HepG2 (cell line): ENCODE measurements around the gene SSBP4. TPM values are rescaled to one million over a fixed set of nuclear protein-coding genes. Genes with fewer than 3 reads are reported as not detected.
A peak's percentile ranks its signal among the peaks of the same experiment; 100 is the strongest.

Experiments
- AHR ChIP-seq: IDR thresholded peaks from 2 replicates; pipeline ENCODE4 v1.6.1; 2018; ENCODE audit warnings: missing genetic modification reagents, missing compliant biosample characterization
- CEBPG ChIP-seq: IDR thresholded peaks from 2 replicates; pipeline ENCODE4 v1.6.1; 2016
- FOXK2 ChIP-seq: fragments of 450-650 bp; IDR thresholded peaks from 2 replicates; pipeline ENCODE4 v1.6.1; 2016
- MIER2 ChIP-seq: IDR thresholded peaks from 2 replicates; pipeline ENCODE4 v1.6.1; 2016; ENCODE audit warnings: missing biosample characterization, missing genetic modification reagents
- RARA ChIP-seq: IDR thresholded peaks from 2 replicates; pipeline ENCODE4 v1.6.1; 2016; ENCODE audit warnings: missing genetic modification reagents, missing compliant biosample characterization
- SAP130 ChIP-seq: IDR thresholded peaks from 2 replicates; pipeline ENCODE4 v1.6.1; 2016; ENCODE audit warnings: low read depth
- SP5 ChIP-seq: IDR thresholded peaks from 2 replicates; pipeline ENCODE4 v1.6.1; 2016; ENCODE audit warnings: low read depth, borderline replicate concordance
- XRCC5 ChIP-seq: fragments of 200-400 bp; formaldehyde crosslinking; optimal IDR thresholded peaks from 2 replicates; pipeline ENCODE3; 2017; ENCODE audit warnings: mild to moderate bottlenecking, low read length
- ZKSCAN1 ChIP-seq: fragments of 150-350 bp; IDR thresholded peaks from 2 replicates; pipeline ENCODE4 v1.6.1; 2014; ENCODE audit warnings: low read length
- ZNF317 ChIP-seq: sonication (generic); formaldehyde crosslinking; IDR thresholded peaks from 2 replicates; pipeline ENCODE4 v1.5.0; 2020; ENCODE audit warnings: mild to moderate bottlenecking, missing genetic modification reagents
- ZNF33B ChIP-seq: sonication (generic); formaldehyde crosslinking; IDR thresholded peaks from 2 replicates; pipeline ENCODE4 v1.5.1; 2020; ENCODE audit warnings: mild to moderate bottlenecking, missing genetic modification reagents
- ZNF441 ChIP-seq: sonication (generic); formaldehyde crosslinking; IDR thresholded peaks from 2 replicates; pipeline ENCODE4 v1.7.0; 2021; ENCODE audit warnings: missing genetic modification reagents, borderline replicate concordance
- ZNF788 ChIP-seq: sonication (generic); formaldehyde crosslinking; IDR thresholded peaks from 2 replicates; pipeline ENCODE4 v1.5.0; 2020; ENCODE audit warnings: mild to moderate bottlenecking, missing genetic modification reagents, borderline replicate concordance
- polyA plus RNA-seq, 8 experiments: library from polyadenylated mRNA; depleted of rRNA in 3 of 8; stranded (reverse) in 7 of 8; unstranded in 1 of 8; fragments of >200 nt; fragmentation: Illumina TruSeq in 4 of 8; extraction: Trizol in 4 of 8; gene quantifications; 2 replicates each; pipeline versions ENCODE4 v1.2.1 to v1.2.3, GENCODE V29; 2011 to 2016; ENCODE audit warnings: low read depth in 4 of 8, missing spikeins in 1 of 8, mixed read lengths in 1 of 8; ENCODE audit not compliant: insufficient read depth in 1 of 8
- total RNA-seq, 5 experiments: library from RNA; depleted of rRNA; stranded (reverse); fragments of >200 nt; fragmentation: Illumina TruSeq; extraction: Trizol; gene quantifications; 2 replicates each; pipeline ENCODE4 v1.2.3, GENCODE V29; 2016; ENCODE audit warnings: low read depth in 1 of 5
- TF ChIP-seq, protein P1 (sequence below): sonication (generic); formaldehyde crosslinking; conservative IDR thresholded peaks from 2 replicates; pipeline ENCODE4 v1.8.1; 2023; ENCODE audit warnings: missing genetic modification reagents
- TF ChIP-seq, protein P2 (sequence below): sonication (generic); formaldehyde crosslinking; IDR thresholded peaks from 2 replicates; pipeline ENCODE4 v1.8.1; 2022; ENCODE audit warnings: mild to moderate bottlenecking, missing genetic modification reagents
- TF ChIP-seq, protein P3 (sequence below): sonication (generic); formaldehyde crosslinking; IDR thresholded peaks from 2 replicates; pipeline ENCODE4 v1.4.0; 2020; ENCODE audit warnings: missing genetic modification reagents
- TF ChIP-seq, protein P4 (sequence below): sonication (generic); formaldehyde crosslinking; IDR thresholded peaks from 2 replicates; pipeline ENCODE4 v1.5.1; 2020; ENCODE audit warnings: missing genetic modification reagents, mild to moderate bottlenecking, borderline replicate concordance
- TF ChIP-seq, protein P5 (sequence below), 2 experiments: sonication (generic) in 1 of 2; formaldehyde crosslinking in 1 of 2; IDR thresholded peaks; 2 replicates each; pipeline versions ENCODE4 v1.4.0 to v1.6.1; 2018 to 2020; ENCODE audit warnings: missing genetic modification reagents in 2 of 2, borderline replicate concordance in 1 of 2, low read depth in 1 of 2, mild to moderate bottlenecking in 1 of 2, missing biosample characterization in 1 of 2
- TF ChIP-seq, protein P6 (sequence below): sonication (generic); formaldehyde crosslinking; IDR thresholded peaks from 2 replicates; pipeline ENCODE4 v1.5.1; 2020; ENCODE audit warnings: mild to moderate bottlenecking, missing genetic modification reagents, moderate library complexity
- TF ChIP-seq, protein P7 (sequence below): sonication (generic); formaldehyde crosslinking; IDR thresholded peaks from 2 replicates; pipeline ENCODE4 v1.5.0; 2020; ENCODE audit warnings: mild to moderate bottlenecking, missing genetic modification reagents, moderate library complexity

The SSBP4 gene
- total and polyA plus RNA-seq, 2 of the 13 experiments (the other 11 are each of a cell fraction or from before 2014, with no cell fraction given) = 20.8 to 39.5 TPM

DNA sequence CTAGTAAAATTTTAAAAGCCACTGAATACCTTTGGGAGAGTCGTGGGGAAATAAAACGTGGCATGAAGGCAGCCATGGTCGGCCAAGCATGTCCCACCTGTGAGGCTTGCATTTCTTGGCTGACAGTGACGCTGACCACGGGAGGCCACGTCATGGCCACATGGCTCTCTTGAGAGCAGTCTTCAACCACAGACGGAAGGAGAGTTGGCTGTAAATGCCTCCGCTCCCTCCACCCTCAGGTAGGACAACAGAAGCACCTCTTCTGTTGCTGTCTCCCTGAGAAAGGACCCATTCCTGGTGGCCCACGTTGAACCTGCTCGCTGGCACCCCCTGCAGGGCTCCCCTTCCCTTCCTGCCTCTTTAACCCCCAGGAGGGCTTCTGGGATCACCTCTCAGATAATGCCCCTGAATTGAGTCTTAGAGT lies 11.1 kb upstream of the SSBP4 start (continued):
- TF ChIP-seq, protein P1, sequence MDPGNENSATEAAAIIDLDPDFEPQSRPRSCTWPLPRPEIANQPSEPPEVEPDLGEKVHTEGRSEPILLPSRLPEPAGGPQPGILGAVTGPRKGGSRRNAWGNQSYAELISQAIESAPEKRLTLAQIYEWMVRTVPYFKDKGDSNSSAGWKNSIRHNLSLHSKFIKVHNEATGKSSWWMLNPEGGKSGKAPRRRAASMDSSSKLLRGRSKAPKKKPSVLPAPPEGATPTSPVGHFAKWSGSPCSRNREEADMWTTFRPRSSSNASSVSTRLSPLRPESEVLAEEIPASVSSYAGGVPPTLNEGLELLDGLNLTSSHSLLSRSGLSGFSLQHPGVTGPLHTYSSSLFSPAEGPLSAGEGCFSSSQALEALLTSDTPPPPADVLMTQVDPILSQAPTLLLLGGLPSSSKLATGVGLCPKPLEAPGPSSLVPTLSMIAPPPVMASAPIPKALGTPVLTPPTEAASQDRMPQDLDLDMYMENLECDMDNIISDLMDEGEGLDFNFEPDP (CRISPR knock-in tag) = no peak
- TF ChIP-seq SAP130 (peak; percentile 34; the same call in 1 of the 2 replicates), SP5 (no peak), FOXK2 (no peak), ZNF441 (CRISPR knock-in tag) (no peak), MIER2 (no peak), AHR (CRISPR knock-in tag) (no peak), ZNF788 (no peak), CEBPG (no peak), ZKSCAN1 (no peak), XRCC5 (peak; percentile 59), RARA (CRISPR knock-in tag) (0 out of 2 replicates have a peak, but pooled peaks have one; percentile 13), ZNF317 (no peak), ZNF33B (CRISPR knock-in tag) (no peak)
- TF ChIP-seq, protein P2, sequence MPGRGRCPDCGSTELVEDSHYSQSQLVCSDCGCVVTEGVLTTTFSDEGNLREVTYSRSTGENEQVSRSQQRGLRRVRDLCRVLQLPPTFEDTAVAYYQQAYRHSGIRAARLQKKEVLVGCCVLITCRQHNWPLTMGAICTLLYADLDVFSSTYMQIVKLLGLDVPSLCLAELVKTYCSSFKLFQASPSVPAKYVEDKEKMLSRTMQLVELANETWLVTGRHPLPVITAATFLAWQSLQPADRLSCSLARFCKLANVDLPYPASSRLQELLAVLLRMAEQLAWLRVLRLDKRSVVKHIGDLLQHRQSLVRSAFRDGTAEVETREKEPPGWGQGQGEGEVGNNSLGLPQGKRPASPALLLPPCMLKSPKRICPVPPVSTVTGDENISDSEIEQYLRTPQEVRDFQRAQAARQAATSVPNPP (CRISPR knock-in tag) = no peak
- TF ChIP-seq, protein P3, sequence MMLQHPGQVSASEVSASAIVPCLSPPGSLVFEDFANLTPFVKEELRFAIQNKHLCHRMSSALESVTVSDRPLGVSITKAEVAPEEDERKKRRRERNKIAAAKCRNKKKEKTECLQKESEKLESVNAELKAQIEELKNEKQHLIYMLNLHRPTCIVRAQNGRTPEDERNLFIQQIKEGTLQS (CRISPR knock-in tag) = no peak
- TF ChIP-seq, protein P4, sequence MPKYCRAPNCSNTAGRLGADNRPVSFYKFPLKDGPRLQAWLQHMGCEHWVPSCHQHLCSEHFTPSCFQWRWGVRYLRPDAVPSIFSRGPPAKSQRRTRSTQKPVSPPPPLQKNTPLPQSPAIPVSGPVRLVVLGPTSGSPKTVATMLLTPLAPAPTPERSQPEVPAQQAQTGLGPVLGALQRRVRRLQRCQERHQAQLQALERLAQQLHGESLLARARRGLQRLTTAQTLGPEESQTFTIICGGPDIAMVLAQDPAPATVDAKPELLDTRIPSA (CRISPR knock-in tag) = no peak
- TF ChIP-seq, protein P5, sequence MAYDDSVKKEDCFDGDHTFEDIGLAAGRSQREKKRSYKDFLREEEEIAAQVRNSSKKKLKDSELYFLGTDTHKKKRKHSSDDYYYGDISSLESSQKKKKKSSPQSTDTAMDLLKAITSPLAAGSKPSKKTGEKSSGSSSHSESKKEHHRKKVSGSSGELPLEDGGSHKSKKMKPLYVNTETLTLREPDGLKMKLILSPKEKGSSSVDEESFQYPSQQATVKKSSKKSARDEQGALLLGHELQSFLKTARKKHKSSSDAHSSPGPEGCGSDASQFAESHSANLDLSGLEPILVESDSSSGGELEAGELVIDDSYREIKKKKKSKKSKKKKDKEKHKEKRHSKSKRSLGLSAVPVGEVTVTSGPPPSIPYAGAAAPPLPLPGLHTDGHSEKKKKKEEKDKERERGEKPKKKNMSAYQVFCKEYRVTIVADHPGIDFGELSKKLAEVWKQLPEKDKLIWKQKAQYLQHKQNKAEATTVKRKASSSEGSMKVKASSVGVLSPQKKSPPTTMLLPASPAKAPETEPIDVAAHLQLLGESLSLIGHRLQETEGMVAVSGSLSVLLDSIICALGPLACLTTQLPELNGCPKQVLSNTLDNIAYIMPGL (CRISPR knock-in tag; IDR thresholded peaks at IDR 0.05; ENCODE audit: borderline replicate concordance in 1 of 2, low read depth in 1 of 2) = 0 out of 4 replicates have a peak, but pooled peaks of 1 of the 2 experiments have one; percentile 23
- TF ChIP-seq, protein P6, sequence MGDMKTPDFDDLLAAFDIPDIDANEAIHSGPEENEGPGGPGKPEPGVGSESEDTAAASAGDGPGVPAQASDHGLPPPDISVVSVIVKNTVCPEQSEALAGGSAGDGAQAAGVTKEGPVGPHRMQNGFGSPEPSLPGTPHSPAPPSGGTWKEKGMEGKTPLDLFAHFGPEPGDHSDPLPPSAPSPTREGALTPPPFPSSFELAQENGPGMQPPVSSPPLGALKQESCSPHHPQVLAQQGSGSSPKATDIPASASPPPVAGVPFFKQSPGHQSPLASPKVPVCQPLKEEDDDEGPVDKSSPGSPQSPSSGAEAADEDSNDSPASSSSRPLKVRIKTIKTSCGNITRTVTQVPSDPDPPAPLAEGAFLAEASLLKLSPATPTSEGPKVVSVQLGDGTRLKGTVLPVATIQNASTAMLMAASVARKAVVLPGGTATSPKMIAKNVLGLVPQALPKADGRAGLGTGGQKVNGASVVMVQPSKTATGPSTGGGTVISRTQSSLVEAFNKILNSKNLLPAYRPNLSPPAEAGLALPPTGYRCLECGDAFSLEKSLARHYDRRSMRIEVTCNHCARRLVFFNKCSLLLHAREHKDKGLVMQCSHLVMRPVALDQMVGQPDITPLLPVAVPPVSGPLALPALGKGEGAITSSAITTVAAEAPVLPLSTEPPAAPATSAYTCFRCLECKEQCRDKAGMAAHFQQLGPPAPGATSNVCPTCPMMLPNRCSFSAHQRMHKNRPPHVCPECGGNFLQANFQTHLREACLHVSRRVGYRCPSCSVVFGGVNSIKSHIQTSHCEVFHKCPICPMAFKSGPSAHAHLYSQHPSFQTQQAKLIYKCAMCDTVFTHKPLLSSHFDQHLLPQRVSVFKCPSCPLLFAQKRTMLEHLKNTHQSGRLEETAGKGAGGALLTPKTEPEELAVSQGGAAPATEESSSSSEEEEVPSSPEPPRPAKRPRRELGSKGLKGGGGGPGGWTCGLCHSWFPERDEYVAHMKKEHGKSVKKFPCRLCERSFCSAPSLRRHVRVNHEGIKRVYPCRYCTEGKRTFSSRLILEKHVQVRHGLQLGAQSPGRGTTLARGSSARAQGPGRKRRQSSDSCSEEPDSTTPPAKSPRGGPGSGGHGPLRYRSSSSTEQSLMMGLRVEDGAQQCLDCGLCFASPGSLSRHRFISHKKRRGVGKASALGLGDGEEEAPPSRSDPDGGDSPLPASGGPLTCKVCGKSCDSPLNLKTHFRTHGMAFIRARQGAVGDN = peak; percentile 36
- TF ChIP-seq, protein P7, sequence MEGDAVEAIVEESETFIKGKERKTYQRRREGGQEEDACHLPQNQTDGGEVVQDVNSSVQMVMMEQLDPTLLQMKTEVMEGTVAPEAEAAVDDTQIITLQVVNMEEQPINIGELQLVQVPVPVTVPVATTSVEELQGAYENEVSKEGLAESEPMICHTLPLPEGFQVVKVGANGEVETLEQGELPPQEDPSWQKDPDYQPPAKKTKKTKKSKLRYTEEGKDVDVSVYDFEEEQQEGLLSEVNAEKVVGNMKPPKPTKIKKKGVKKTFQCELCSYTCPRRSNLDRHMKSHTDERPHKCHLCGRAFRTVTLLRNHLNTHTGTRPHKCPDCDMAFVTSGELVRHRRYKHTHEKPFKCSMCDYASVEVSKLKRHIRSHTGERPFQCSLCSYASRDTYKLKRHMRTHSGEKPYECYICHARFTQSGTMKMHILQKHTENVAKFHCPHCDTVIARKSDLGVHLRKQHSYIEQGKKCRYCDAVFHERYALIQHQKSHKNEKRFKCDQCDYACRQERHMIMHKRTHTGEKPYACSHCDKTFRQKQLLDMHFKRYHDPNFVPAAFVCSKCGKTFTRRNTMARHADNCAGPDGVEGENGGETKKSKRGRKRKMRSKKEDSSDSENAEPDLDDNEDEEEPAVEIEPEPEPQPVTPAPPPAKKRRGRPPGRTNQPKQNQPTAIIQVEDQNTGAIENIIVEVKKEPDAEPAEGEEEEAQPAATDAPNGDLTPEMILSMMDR (CRISPR knock-in tag) = peak; percentile 77
